Stimulated activated CD4-positive, alpha-beta T cell treated with anti-CD3 and anti-CD28 coated beads, TNF-alpha, amount 100 ng/mL, for 4 hours (primary cell): Measurements from ENCODE around the gene TM4SF4.

ENCODE experiments used
- DNase-seq, 3 experiments: peaks; one replicate each; pipeline ENCODE4 v3.0.0-alpha.2; 2020; ENCODE audit warnings: low read depth in 3 of 3

Gene TM4SF4

DNA sequence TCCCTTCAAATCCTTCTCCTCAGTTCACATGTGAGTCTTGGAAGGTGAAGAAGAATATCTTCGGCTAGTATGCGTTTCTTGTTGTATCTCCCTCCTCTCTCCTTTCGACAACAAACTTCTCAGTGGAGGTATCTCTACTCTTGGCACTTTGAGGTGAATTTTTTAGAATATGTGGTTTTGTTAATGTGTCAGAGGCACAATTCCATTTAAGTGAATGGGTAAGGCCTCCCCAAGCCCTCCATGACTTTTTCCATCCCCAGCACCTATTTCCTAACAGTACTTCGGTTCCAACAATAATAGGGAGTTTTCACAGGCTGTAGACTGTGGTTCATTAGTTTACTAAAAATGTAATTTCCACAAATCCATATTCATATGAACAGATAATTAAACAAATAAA is 74.2 kb downstream of the TM4SF4 start:
- no peak for DNase-seq

DNA sequence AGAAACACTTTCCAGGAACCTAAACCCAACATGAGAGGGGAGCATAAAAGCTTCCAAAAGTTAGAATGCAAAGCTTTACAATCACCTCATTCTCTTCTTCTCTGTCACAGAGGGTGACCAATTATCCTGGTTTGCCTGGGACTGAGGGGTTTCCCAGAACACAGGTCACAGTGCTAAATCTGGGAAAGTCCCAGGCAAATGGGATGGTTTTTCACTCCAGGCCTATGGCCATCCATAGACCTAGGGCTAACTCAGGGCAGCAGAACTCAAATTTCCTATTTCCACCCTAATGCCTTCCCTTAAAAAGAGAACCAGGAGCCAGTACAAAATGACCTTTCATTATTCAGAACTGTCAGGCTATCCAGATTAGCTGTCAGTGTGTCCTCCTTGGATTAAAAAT is 77.0 kb downstream of the TM4SF4 start:
- no peak for DNase-seq

DNA sequence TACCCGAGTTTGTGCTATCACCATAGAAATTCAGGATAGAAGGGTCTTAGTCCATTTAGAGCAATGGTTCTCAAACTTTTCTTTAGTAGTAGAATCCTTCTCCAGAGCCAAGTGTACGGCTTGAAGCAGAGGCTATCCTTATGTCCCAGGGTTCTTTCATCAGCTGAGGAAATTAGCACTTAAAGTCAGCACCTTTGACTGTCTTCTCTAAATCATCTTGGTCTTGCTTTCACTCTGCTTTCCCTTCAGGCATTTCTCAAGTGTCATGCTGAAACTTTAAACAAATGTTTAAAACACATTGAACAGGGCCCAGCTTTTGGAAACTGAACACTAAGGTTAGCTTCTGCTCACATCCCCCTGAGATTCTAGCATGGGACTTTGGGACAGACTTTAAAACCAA is 78.2 kb downstream of the TM4SF4 start:
- DNase-seq = no peak
